Liver (tissue), 2 donors: ENCODE data around the gene FRG2.
"Not testable (repeated sequence)": the region's sequence is repeated elsewhere in the genome, so short reads cannot be mapped to it uniquely, and the experiment has no call there.

Source experiments
- CTCF ChIP-seq: fragments of 150-350 bp; IDR thresholded peaks from 2 replicates; pipeline ENCODE4 v1.5.1; 2017; ENCODE audit warnings: improper control_type of control experiment, low read depth, low read length; ENCODE audit not compliant: missing input control
- MAX ChIP-seq: IDR thresholded peaks from 2 replicates; pipeline ENCODE4 v1.6.1; 2016; ENCODE audit warnings: antibody characterized with exemption
- YY1 ChIP-seq: IDR thresholded peaks from 2 replicates; pipeline ENCODE4 v1.6.1; 2016; ENCODE audit warnings: antibody characterized with exemption, mild to moderate bottlenecking
- donor health status: healthy.

GRCh38 chr4:190049378-190050239 is 22.6 kb upstream of the FRG2 start:
- not testable (repeated sequence) for TF ChIP-seq CTCF, YY1, MAX
